A549 (cell line): ENCODE measurements around the gene LIPH. TPM values are rescaled to one million over a fixed set of nuclear protein-coding genes. Genes with fewer than 3 reads are reported as not detected.
"Not testable (repeated sequence)": the region's sequence is repeated elsewhere in the genome, so short reads cannot be mapped to it uniquely, and the experiment has no call there.

Source experiments
- ATAC-seq, 2 experiments: fragments of 200-7000 bp in 1 of 2; fragments of >200 bp in 1 of 2; cut with Nextera tagmentation in 1 of 2; cut with Tn5 transposase in 1 of 2; 3 replicates each; pipeline versions ENCODE4 v1.8.0 to v1.9.1; 2018 to 2020; ENCODE audit warnings: mild to moderate bottlenecking in 1 of 2, moderate library complexity in 1 of 2
- CTCF ChIA-PET: fragments of 300-600 bp; sonication (Branson Sonifier 250); formaldehyde crosslinking; extraction: SDS; loops from one replicate; lab custom pipeline; 2021; ENCODE audit warnings: antibody characterized with exemption, inconsistent platforms; lab: Yijun Ruan, JAX
- POLR2A ChIA-PET: fragments of 350-600 bp; formaldehyde crosslinking; extraction: SDS; loops from one replicate; lab custom pipeline; 2021; ENCODE audit warnings: antibody characterized with exemption, inconsistent platforms; lab: Yijun Ruan, JAX
- DNase-seq, 2 experiments: peaks; one replicate each; pipeline versions ENCODE4 v3.0.0 to v3.0.0-alpha.2; 2011 to 2016; ENCODE audit warnings: low read depth in 1 of 2, low spot score in 1 of 2
- FAIRE-seq: peaks from 2 replicates; lab custom pipeline; 2011; peaks lifted over from hg19 to GRCh38; lab: Jason Lieb, UNC
- H3K27ac ChIP-seq, 2 experiments: fragments of >200 bp; sonication (Bioruptor Twin); formaldehyde crosslinking; 3 replicates each; pipeline ENCODE4 v1.5.1; 2016 to 2017
- H3K4me1 ChIP-seq: fragments of >200 bp; sonication (Bioruptor Twin); formaldehyde crosslinking; 3 replicates; pipeline ENCODE4 v1.6.1; 2016
- H3K4me2 ChIP-seq: fragments of >200 bp; sonication (Bioruptor Twin); formaldehyde crosslinking; 3 replicates; pipeline ENCODE4 v1.6.1; 2016
- H3K4me3 ChIP-seq: fragments of >200 bp; sonication (Bioruptor Twin); formaldehyde crosslinking; 3 replicates; pipeline ENCODE4 v1.5.1; 2016
- H3K9me3 ChIP-seq: fragments of >200 bp; sonication (Bioruptor Twin); formaldehyde crosslinking; 3 replicates; pipeline ENCODE4 v1.6.1; 2016
- CBX8 ChIP-seq: fragments of 200-600 bp; sonication (generic); IDR thresholded peaks from 2 replicates; pipeline ENCODE4 v1.6.1; 2016
- CHD4 ChIP-seq: fragments of 200-600 bp; sonication (generic); IDR thresholded peaks from 2 replicates; pipeline ENCODE4 v1.6.1; 2016; ENCODE audit warnings: antibody characterized with exemption, mild to moderate bottlenecking, borderline replicate concordance
- FOSL2 ChIP-seq, 2 experiments: fragments of 450-650 bp in 1 of 2; fragments of >200 bp in 1 of 2; sonication (Bioruptor Twin) in 1 of 2; formaldehyde crosslinking; IDR thresholded peaks; 2 replicates each; pipeline versions ENCODE4 v1.5.0 to v1.6.1; 2016 to 2020; ENCODE audit warnings: mild to moderate bottlenecking in 1 of 2, moderate library complexity in 1 of 2
- FOXS1 ChIP-seq: fragments of 250-450 bp; sonication (Bioruptor Pico); IDR thresholded peaks from 2 replicates; pipeline ENCODE4 v1.5.0; 2020; ENCODE audit warnings: mild to moderate bottlenecking, moderate library complexity
- HOXA7 ChIP-seq: fragments of 250-450 bp; sonication (Bioruptor Pico); IDR thresholded peaks from 2 replicates; pipeline ENCODE4 v1.5.0; 2020; ENCODE audit warnings: mild to moderate bottlenecking, moderate library complexity
- HOXB13 ChIP-seq: fragments of 250-450 bp; sonication (Bioruptor Pico); IDR thresholded peaks from 2 replicates; pipeline ENCODE4 v1.5.0; 2020; ENCODE audit warnings: low read depth, mild to moderate bottlenecking, moderate library complexity
- HOXB5 ChIP-seq: fragments of 250-450 bp; sonication (Bioruptor Pico); IDR thresholded peaks from 2 replicates; pipeline ENCODE4 v1.5.0; 2020; ENCODE audit warnings: mild to moderate bottlenecking, moderate library complexity
- JUNB ChIP-seq: fragments of >200 bp; sonication (Bioruptor Twin); formaldehyde crosslinking; IDR thresholded peaks from 2 replicates; pipeline ENCODE4 v1.6.1; 2016
- KDM5A ChIP-seq: fragments of 200-600 bp; sonication (generic); IDR thresholded peaks from 2 replicates; pipeline ENCODE4 v1.6.1; 2016; ENCODE audit warnings: antibody characterized with exemption, mild to moderate bottlenecking
- MAZ ChIP-seq: fragments of 150-350 bp; IDR thresholded peaks from 2 replicates; pipeline ENCODE4 v1.6.1; 2014; ENCODE audit warnings: antibody characterized with exemption, low read depth, low read length, borderline replicate concordance
- NR3C1 ChIP-seq: fragments of >200 bp; sonication (Bioruptor Twin); formaldehyde crosslinking; IDR thresholded peaks from 3 replicates; pipeline ENCODE4 v1.6.1; 2017
- RAD21 ChIP-seq, 2 experiments: fragments of >200 bp in 1 of 2; sonication (Bioruptor Twin) in 1 of 2; formaldehyde crosslinking in 1 of 2; IDR thresholded peaks in 1 of 2; conservative IDR thresholded peaks in 1 of 2; 2 replicates in 1 of 2; 3 replicates in 1 of 2; pipeline ENCODE4 v1.6.1; 2012 to 2018; ENCODE audit warnings: inconsistent platforms in 1 of 2
- RARB ChIP-seq: fragments of 250-450 bp; sonication (Bioruptor Pico); IDR thresholded peaks from 2 replicates; pipeline ENCODE4 v1.8.0; 2021; ENCODE audit warnings: mild to moderate bottlenecking, moderate library complexity
- TFCP2L1 ChIP-seq: fragments of 250-450 bp; sonication (Bioruptor Pico); IDR thresholded peaks from 2 replicates; pipeline ENCODE4 v1.5.0; 2021; ENCODE audit warnings: mild to moderate bottlenecking
- WGBS: methylation state at CpG from one replicate; pipeline ENCODE4 v1.1.6; 2017; ENCODE audit errors: missing lambda C conversion rate; 5-methylcytosine and 5-hydroxymethylcytosine counted together
- polyA plus RNA-seq, 4 experiments: library from polyadenylated mRNA; depleted of rRNA in 3 of 4; stranded (reverse); fragments of >200 nt; fragmentation: RNase III in 1 of 4; extraction: RNeasy Plus Mini Kit Qiagen cat#74134 plus additional on column Dnase treatment in 1 of 4; gene quantifications; 2 replicates in 3 of 4; 3 replicates in 1 of 4; pipeline ENCODE4 v1.2.3, GENCODE V29; 2011 to 2017
- TF ChIP-seq, protein P1 (sequence below): fragments of 250-450 bp; sonication (Bioruptor Pico); IDR thresholded peaks from 2 replicates; pipeline ENCODE4 v1.5.0; 2021; ENCODE audit warnings: mild to moderate bottlenecking, moderate library complexity, borderline replicate concordance
- TF ChIP-seq, protein P2 (sequence below): fragments of 450-650 bp; IDR thresholded peaks from 2 replicates; pipeline ENCODE4 v1.6.1; 2014; ENCODE audit warnings: antibody characterized with exemption
- TF ChIP-seq, protein P3 (sequence below): IDR thresholded peaks from 2 replicates; pipeline ENCODE4 v1.6.1; 2012
- TF ChIP-seq, protein P4 (sequence below): fragments of >200 bp; sonication (Bioruptor Twin); formaldehyde crosslinking; IDR thresholded peaks from 2 replicates; pipeline ENCODE4 v1.6.1; 2016

LIPH gene
- polyA plus RNA-seq, 2 of the 4 experiments (the other 2 are of a cell fraction) = 6.9 to 34.9 TPM

DNA sequence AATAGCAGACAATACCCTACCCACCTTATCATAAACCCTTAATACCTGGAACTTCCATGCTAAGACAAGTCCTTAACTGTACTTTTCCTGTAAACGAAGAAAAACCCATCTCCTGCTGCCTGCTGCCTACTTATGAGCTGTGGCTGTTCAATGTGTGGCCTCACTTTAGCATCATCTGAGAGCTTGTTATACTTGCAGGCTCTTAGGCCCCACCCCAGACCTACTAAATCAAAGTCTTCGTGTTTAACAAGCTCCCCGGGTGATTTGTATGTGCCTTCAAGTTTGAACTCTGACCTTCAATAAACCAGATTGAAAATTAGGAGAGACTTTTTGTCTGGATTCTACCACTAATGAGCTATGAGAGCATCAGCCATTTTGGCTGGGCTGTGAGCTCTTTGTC lies 82.8 kb downstream of the LIPH start:
- ChIA-PET CTCF (interaction anchor here (1.6 to 1.8 kb wide), 2 partner anchors 9 to 89 kb away, joined by 5 to 10 read pairs; no protein-coding TSS in a partner anchor), POLR2A (no interaction called here)
- no peak for DNase-seq
- Histone ChIP-seq H3K4me1 (no peaks in the 10 kb centered on the region), H3K27ac (no peak overlapping the region), H3K4me2 (no peak overlapping the region), H3K9me3 (no peaks in the 10 kb centered on the region), H3K4me3 (no peak overlapping the region)
- no peak for TF ChIP-seq CHD4
- no peak for FAIRE-seq
- no peak for ATAC-seq
- whole genome bisulfite sequencing = 86% methylated on average over 3 of the region's 3 CpGs

DNA sequence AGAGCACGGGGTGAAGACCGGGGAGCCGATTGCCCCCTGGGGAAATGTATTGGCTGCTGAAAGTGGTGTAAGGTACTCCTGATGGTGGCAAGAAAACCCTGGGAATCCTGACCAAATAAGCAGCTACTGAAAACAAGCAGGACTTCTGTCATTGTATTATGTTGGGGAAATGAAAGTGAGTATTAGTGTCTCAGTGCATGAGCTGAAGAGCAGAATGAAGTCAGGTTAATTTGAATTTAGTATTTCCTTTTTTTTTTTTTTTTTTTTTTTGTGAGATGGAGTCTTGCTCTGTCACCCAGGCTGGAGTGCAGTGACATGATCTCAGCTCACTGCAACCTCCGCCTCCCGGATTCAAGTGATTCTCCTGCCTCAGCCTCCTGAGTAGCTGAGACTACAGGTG lies 86.3 kb downstream of the LIPH start:
- H3K9me3 ChIP-seq, DNase-seq, H3K27ac ChIP-seq, H3K4me3 ChIP-seq, POLR2A ChIA-PET, H3K4me1 ChIP-seq, ATAC-seq, H3K4me2 ChIP-seq, FAIRE-seq: not testable (repeated sequence)
- CTCF ChIA-PET = interaction anchor here (2.7 kb wide), 1 partner anchor 93 kb away, joined by 13 read pairs; no protein-coding TSS in a partner anchor
- 90% methylated on average over 5 of the region's 5 CpGs for WGBS

DNA sequence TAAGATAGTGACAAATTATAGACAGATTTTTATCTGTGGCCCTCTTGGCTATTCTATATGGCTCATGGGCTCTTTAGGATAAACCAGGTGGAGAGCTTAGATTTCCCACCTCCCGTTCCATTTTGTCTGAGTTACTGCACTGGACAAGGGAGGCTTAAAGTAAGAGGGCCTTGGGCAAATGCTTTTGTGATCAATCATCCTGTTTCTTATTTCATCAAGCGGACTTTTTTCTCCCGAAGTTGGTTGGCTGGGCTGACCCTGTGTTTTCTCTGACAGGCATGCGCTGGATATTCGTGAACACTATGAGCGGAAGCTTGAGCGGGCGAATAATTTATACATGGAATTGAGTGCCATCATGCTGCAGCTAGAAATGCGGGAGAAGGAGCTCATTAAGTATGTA lies 86.9 kb downstream of the LIPH start:
- TF ChIP-seq HOXA7 (CRISPR knock-in tag) (no peak), TFCP2L1 (CRISPR knock-in tag) (no peak), NR3C1 (no peak), CBX8 (no peak), FOXS1 (no peak), FOSL2 (IDR thresholded peaks at IDR 0.05) (no peak), FOSL2 (CRISPR knock-in tag; IDR thresholded peaks at IDR 0.05) (no peak), JUNB (no peak), RARB (CRISPR knock-in tag) (no peak), HOXB5 (CRISPR knock-in tag) (no peak), HOXB13 (no peak), KDM5A (no peak), RAD21 (conservative IDR thresholded peaks at IDR 0.05 in 1 of 2, IDR thresholded peaks at IDR 0.05 in 1 of 2) (no peak), MAZ (no peak)
- TF ChIP-seq, protein P1, sequence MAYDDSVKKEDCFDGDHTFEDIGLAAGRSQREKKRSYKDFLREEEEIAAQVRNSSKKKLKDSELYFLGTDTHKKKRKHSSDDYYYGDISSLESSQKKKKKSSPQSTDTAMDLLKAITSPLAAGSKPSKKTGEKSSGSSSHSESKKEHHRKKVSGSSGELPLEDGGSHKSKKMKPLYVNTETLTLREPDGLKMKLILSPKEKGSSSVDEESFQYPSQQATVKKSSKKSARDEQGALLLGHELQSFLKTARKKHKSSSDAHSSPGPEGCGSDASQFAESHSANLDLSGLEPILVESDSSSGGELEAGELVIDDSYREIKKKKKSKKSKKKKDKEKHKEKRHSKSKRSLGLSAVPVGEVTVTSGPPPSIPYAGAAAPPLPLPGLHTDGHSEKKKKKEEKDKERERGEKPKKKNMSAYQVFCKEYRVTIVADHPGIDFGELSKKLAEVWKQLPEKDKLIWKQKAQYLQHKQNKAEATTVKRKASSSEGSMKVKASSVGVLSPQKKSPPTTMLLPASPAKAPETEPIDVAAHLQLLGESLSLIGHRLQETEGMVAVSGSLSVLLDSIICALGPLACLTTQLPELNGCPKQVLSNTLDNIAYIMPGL (CRISPR knock-in tag) = no peak
- TF ChIP-seq, protein P2, sequence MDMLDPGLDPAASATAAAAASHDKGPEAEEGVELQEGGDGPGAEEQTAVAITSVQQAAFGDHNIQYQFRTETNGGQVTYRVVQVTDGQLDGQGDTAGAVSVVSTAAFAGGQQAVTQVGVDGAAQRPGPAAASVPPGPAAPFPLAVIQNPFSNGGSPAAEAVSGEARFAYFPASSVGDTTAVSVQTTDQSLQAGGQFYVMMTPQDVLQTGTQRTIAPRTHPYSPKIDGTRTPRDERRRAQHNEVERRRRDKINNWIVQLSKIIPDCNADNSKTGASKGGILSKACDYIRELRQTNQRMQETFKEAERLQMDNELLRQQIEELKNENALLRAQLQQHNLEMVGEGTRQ = no peak
- TF ChIP-seq, protein P3, sequence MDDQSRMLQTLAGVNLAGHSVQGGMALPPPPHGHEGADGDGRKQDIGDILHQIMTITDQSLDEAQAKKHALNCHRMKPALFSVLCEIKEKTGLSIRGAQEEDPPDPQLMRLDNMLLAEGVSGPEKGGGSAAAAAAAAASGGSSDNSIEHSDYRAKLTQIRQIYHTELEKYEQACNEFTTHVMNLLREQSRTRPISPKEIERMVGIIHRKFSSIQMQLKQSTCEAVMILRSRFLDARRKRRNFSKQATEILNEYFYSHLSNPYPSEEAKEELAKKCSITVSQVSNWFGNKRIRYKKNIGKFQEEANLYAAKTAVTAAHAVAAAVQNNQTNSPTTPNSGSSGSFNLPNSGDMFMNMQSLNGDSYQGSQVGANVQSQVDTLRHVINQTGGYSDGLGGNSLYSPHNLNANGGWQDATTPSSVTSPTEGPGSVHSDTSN = no peak
- TF ChIP-seq, protein P4, sequence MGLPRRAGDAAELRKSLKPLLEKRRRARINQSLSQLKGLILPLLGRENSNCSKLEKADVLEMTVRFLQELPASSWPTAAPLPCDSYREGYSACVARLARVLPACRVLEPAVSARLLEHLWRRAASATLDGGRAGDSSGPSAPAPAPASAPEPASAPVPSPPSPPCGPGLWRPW = no peak
- ChIA-PET CTCF (interaction anchor here (2.7 kb wide), 1 partner anchor 93 kb away, joined by 13 read pairs; no protein-coding TSS in a partner anchor), POLR2A (no interaction called here)
- DNase-seq (no peak), ATAC-seq (no peak), FAIRE-seq (no peak)
- WGBS = 94% methylated on average over 9 of the region's 9 CpGs
- Histone ChIP-seq H3K4me3 (no peak overlapping the region), H3K9me3 (no peaks in the 10 kb centered on the region), H3K27ac (no peak overlapping the region), H3K4me1 (no peaks in the 10 kb centered on the region), H3K4me2 (no peak overlapping the region)
